IMR-90 (cell line): ENCODE data around the gene PPP1R9A. TPM values are rescaled to one million over a fixed set of nuclear protein-coding genes. Genes with fewer than 3 reads are reported as not detected.

Experiments
- ATAC-seq: fragments of 200-7000 bp; cut with Tn5 transposase; 2 replicates; pipeline ENCODE4 v1.9.1; 2020; ENCODE audit warnings: low read depth, mild to moderate bottlenecking, moderate library complexity
- BruUV-seq: library from RNA; stranded (reverse); fragments of 400-500 nt; replicated peaks from 2 replicates; lab custom pipeline; 2021; lab: Mats Ljungman, UMichigan
- CTCF ChIA-PET: fragments of 300-600 bp; formaldehyde crosslinking; extraction: SDS; loops from one replicate; lab custom pipeline; 2021; ENCODE audit warnings: antibody characterized with exemption; lab: Yijun Ruan, JAX
- POLR2A ChIA-PET: fragments of 300-600 bp; sonication (Branson Sonifier 250); formaldehyde crosslinking; loops from one replicate; lab custom pipeline; 2022; ENCODE audit warnings: antibody characterized with exemption; ENCODE audit not compliant: unreplicated experiment; lab: Charles Lee
- DNase-seq: peaks from one replicate; pipeline ENCODE4 v3.0.0; 2013
- H2AFZ ChIP-seq: replicated peaks from 2 replicates; pipeline ENCODE3; 2013; ENCODE audit warnings: low read length, mild to moderate bottlenecking; ENCODE audit not compliant: poor library complexity
- H2AK5ac ChIP-seq: 2 replicates; pipeline ENCODE4 v1.6.1; 2013; ENCODE audit warnings: low read depth, low read length, inconsistent platforms
- H2AK9ac ChIP-seq: replicated peaks from 2 replicates; pipeline ENCODE3; 2013; ENCODE audit warnings: mild to moderate bottlenecking, low read depth, low read length, moderate library complexity; ENCODE audit not compliant: poor library complexity
- H2BK120ac ChIP-seq: 2 replicates; pipeline ENCODE4 v1.6.1; 2013; ENCODE audit warnings: low read depth, low read length, inconsistent platforms
- H2BK15ac ChIP-seq: 3 replicates; pipeline ENCODE4 v1.6.1; 2013; ENCODE audit warnings: low read depth, low read length, inconsistent platforms
- H2BK20ac ChIP-seq: 2 replicates; pipeline ENCODE4 v1.6.1; 2013; ENCODE audit warnings: low read depth, mild to moderate bottlenecking, inconsistent platforms, low read length, moderate library complexity
- H2BK5ac ChIP-seq: 2 replicates; pipeline ENCODE4 v1.6.1; 2013; ENCODE audit warnings: mild to moderate bottlenecking, low read depth, low read length, inconsistent platforms; ENCODE audit not compliant: poor library complexity, severe bottlenecking
- H3K14ac ChIP-seq: replicated peaks from 2 replicates; pipeline ENCODE4 v1.6.1; 2013; ENCODE audit warnings: low read depth, low read length, inconsistent platforms
- H3K18ac ChIP-seq: 2 replicates; pipeline ENCODE4 v1.6.1; 2013; ENCODE audit warnings: low read depth, low read length, control low read depth
- H3K23ac ChIP-seq: 2 replicates; pipeline ENCODE4 v1.6.1; 2013; ENCODE audit warnings: low read depth, low read length, inconsistent platforms
- H3K27ac ChIP-seq: 2 replicates; pipeline ENCODE4 v1.5.1; 2013; ENCODE audit warnings: mild to moderate bottlenecking, control low read depth, low read length; ENCODE audit not compliant: insufficient read depth
- H3K27me3 ChIP-seq: 2 replicates; pipeline ENCODE4 v1.6.1; 2013; ENCODE audit warnings: low read length; ENCODE audit not compliant: control insufficient read depth, insufficient read depth
- H3K36me3 ChIP-seq: 2 replicates; pipeline ENCODE4 v1.6.1; 2013; ENCODE audit warnings: low read length, mixed read lengths; ENCODE audit not compliant: control insufficient read depth, insufficient read depth
- H3K4ac ChIP-seq: 2 replicates; pipeline ENCODE4 v1.6.1; 2013; ENCODE audit warnings: low read depth, low read length, inconsistent platforms
- H3K4me1 ChIP-seq: 2 replicates; pipeline ENCODE4 v1.6.1; 2013; ENCODE audit warnings: low read length, mixed read lengths; ENCODE audit not compliant: control insufficient read depth, insufficient read depth
- H3K4me2 ChIP-seq: 2 replicates; pipeline ENCODE4 v1.6.1; 2013; ENCODE audit warnings: low read depth, mild to moderate bottlenecking, control low read depth, low read length, moderate library complexity
- H3K4me3 ChIP-seq: 2 replicates; pipeline ENCODE4 v1.5.1; 2013; ENCODE audit warnings: low read depth, mild to moderate bottlenecking, control low read depth, low read length, moderate library complexity; ENCODE audit not compliant: insufficient read depth
- H3K56ac ChIP-seq: 2 replicates; pipeline ENCODE4 v1.6.1; 2013; ENCODE audit warnings: low read length, inconsistent platforms; ENCODE audit not compliant: insufficient read depth; ENCODE audit errors: extremely low read depth
- H3K79me1 ChIP-seq, 2 experiments: 2 replicates each; pipeline ENCODE4 v1.6.1; 2013; ENCODE audit warnings: low read length in 2 of 2, inconsistent platforms in 1 of 2, low read depth in 1 of 2
- H3K9ac ChIP-seq: 2 replicates; pipeline ENCODE4 v1.6.1; 2013; ENCODE audit warnings: low read depth, low read length, control low read depth
- H3K9me1 ChIP-seq: 2 replicates; pipeline ENCODE4 v1.6.1; 2013; ENCODE audit warnings: low read length, inconsistent platforms; ENCODE audit not compliant: insufficient read depth
- H3K9me3 ChIP-seq: 2 replicates; pipeline ENCODE4 v1.6.1; 2013; ENCODE audit warnings: low read length; ENCODE audit not compliant: control insufficient read depth, insufficient read depth
- H4K20me1 ChIP-seq: 2 replicates; pipeline ENCODE4 v1.6.1; 2013; ENCODE audit warnings: low read length, inconsistent platforms; ENCODE audit not compliant: insufficient read depth
- H4K5ac ChIP-seq: 2 replicates; pipeline ENCODE4 v1.6.1; 2013; ENCODE audit warnings: mild to moderate bottlenecking, low read depth, low read length, control low read depth
- H4K8ac ChIP-seq, 2 experiments: 2 replicates each; pipeline ENCODE4 v1.6.1; 2013; ENCODE audit warnings: low read depth in 2 of 2, low read length in 2 of 2, control low read depth in 1 of 2, inconsistent platforms in 1 of 2
- H4K91ac ChIP-seq: 2 replicates; pipeline ENCODE4 v1.6.1; 2013; ENCODE audit warnings: low read depth, low read length, inconsistent platforms; ENCODE audit not compliant: insufficient read depth
- BHLHE40 ChIP-seq: fragments of 150-350 bp; IDR thresholded peaks from 2 replicates; pipeline ENCODE4 v1.6.1; 2016; ENCODE audit warnings: mild to moderate bottlenecking, low read depth, low read length
- CEBPB ChIP-seq: IDR thresholded peaks from 2 replicates; pipeline ENCODE4 v1.6.1; 2012; ENCODE audit warnings: low read depth, low read length, improper control_type of control experiment
- CHD1 ChIP-seq: IDR thresholded peaks from 2 replicates; pipeline ENCODE4 v1.6.1; 2012; ENCODE audit warnings: low read depth, low read length, improper control_type of control experiment
- CTCF ChIP-seq: conservative IDR thresholded peaks from 2 replicates; pipeline ENCODE4 v1.5.1; 2012; ENCODE audit warnings: mild to moderate bottlenecking, low read depth, low read length, improper control_type of control experiment
- FOS ChIP-seq: fragments of 150-350 bp; IDR thresholded peaks from 2 replicates; pipeline ENCODE4 v1.6.1; 2016; ENCODE audit warnings: low read depth, low read length
- MAFK ChIP-seq: IDR thresholded peaks from 2 replicates; pipeline ENCODE4 v1.6.1; 2012; ENCODE audit warnings: low read depth, low read length, improper control_type of control experiment
- MAZ ChIP-seq: IDR thresholded peaks from 2 replicates; pipeline ENCODE4 v1.6.1; 2012; ENCODE audit warnings: low read depth, mild to moderate bottlenecking, low read length, improper control_type of control experiment, moderate library complexity, borderline replicate concordance
- MXI1 ChIP-seq: IDR thresholded peaks from 2 replicates; pipeline ENCODE4 v1.6.1; 2012; ENCODE audit warnings: low read depth, mild to moderate bottlenecking, low read length, moderate library complexity, borderline replicate concordance
- NFE2L2 ChIP-seq: fragments of 150-350 bp; IDR thresholded peaks from 2 replicates; pipeline ENCODE4 v1.6.1; 2016; ENCODE audit warnings: low read depth, mild to moderate bottlenecking, low read length
- RAD21 ChIP-seq: IDR thresholded peaks from 2 replicates; pipeline ENCODE4 v1.6.1; 2012; ENCODE audit warnings: low read length, improper control_type of control experiment
- RCOR1 ChIP-seq: IDR thresholded peaks from 2 replicates; pipeline ENCODE4 v1.6.1; 2012; ENCODE audit warnings: mild to moderate bottlenecking, low read length, improper control_type of control experiment; ENCODE audit not compliant: insufficient replicate concordance
- RFX5 ChIP-seq: IDR thresholded peaks from 2 replicates; pipeline ENCODE4 v1.8.0; 2012; ENCODE audit warnings: low read depth, mild to moderate bottlenecking, low read length, moderate library complexity
- SMC3 ChIP-seq: fragments of 150-350 bp; IDR thresholded peaks from 2 replicates; pipeline ENCODE4 v1.6.1; 2016; ENCODE audit warnings: low read depth, mild to moderate bottlenecking, antibody characterized with exemption, low read length, moderate library complexity
- WGBS, 2 experiments: methylation state at CpG; one replicate each; pipeline versions ENCODE4 v1.1.5 to v1.1.7; 2013; ENCODE audit warnings: missing lambda C conversion rate in 2 of 2; ENCODE audit not compliant: insufficient read length in 1 of 2; ENCODE audit errors: extremely low coverage in 2 of 2; 5-methylcytosine and 5-hydroxymethylcytosine counted together
- dilution Hi-C: fragments of 300-500 bp; cut with HindIII; formaldehyde crosslinking; loops from one replicate; pipeline ENCODE4 v1.14.3; 2018; ENCODE audit warnings: low sequenced_read_pairs; ENCODE audit not compliant: unreplicated experiment
- in situ Hi-C: fragments of 300-500 bp; cut with MboI; formaldehyde crosslinking; loops from 3 replicates; pipeline ENCODE4 v1.14.3; 2019; ENCODE audit warnings: low sequenced_read_pairs, inconsistent platforms, mixed read lengths
- intact Hi-C: fragments of 100-400 bp; cut with micrococcal nuclease; formaldehyde crosslinking; loops from 2 replicates; pipeline ENCODE4 v1.10.0; 2022
- polyA plus RNA-seq, 3 experiments: library from polyadenylated mRNA; depleted of rRNA; stranded (reverse); fragments of >200 nt; gene quantifications; 2 replicates each; pipeline ENCODE4 v1.2.3, GENCODE V29; 2012; ENCODE audit warnings: low replicate concordance in 1 of 3
- total RNA-seq: library from RNA; depleted of rRNA; stranded (reverse); fragments of >200 nt; gene quantifications from 2 replicates; pipeline ENCODE4 v1.2.3, GENCODE V29; 2012
- TF ChIP-seq, protein P1 (sequence below): fragments of 150-350 bp; IDR thresholded peaks from 2 replicates; pipeline ENCODE4 v1.6.1; 2017; ENCODE audit warnings: mild to moderate bottlenecking, antibody characterized with exemption, low read length, low read depth

Gene PPP1R9A
- total and polyA plus RNA-seq, 2 of the 4 experiments (the other 2 are of a cell fraction): not detected

DNA sequence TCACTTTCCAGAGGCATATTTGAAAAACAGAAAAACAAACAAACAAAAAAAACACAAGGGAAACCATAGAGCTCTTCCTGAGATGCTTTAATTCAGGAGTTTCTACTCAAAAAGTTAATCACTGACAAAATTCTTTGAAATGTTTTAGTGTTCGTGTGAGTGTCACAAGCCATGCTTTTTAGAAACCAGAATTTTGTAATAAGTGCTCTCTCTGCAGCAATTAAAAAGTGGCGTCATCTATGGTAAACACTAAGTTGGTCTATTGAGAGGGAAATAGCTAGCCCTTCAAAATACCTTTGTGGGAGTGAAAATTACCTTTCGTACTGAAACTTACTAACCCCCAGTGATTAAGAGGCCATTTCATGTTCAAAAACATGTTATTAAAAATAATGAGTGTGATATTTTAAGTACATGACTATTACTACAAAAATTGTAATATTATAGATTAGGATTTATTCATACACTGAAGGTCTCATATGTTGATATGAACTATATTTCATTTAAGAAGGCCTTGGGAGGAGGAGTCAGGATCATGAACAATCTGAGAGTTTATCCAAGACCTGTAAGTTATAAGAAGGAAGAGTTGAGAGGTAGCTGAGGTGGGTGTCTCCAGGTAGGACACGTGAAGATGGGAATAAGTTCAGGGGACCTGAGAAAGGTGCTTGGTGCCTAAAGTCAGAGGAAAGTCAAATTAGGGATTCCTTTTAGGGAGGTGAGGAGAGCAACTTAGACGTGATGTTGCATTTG lies 94.6 kb downstream of the PPP1R9A start:
- H2AFZ ChIP-seq: no peak overlapping the region
- no peak overlapping the region for H3K9ac ChIP-seq
- H4K5ac ChIP-seq: no peak overlapping the region
- intact Hi-C loops (no loop called here), dilution Hi-C loops (no loop called here), in situ Hi-C loops (no loop called here)
- no peak overlapping the region for H3K4me2 ChIP-seq
- H3K4me1 ChIP-seq: no peaks in the 10 kb centered on the region
- TF ChIP-seq MAZ: no peak
- TF ChIP-seq RCOR1: no peak
- no peak for TF ChIP-seq RFX5
- no peak for TF ChIP-seq CHD1
- TF ChIP-seq RAD21: no peak
- TF ChIP-seq BHLHE40: no peak
- no peak for TF ChIP-seq CTCF
- TF ChIP-seq, protein P1, sequence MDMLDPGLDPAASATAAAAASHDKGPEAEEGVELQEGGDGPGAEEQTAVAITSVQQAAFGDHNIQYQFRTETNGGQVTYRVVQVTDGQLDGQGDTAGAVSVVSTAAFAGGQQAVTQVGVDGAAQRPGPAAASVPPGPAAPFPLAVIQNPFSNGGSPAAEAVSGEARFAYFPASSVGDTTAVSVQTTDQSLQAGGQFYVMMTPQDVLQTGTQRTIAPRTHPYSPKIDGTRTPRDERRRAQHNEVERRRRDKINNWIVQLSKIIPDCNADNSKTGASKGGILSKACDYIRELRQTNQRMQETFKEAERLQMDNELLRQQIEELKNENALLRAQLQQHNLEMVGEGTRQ: no peak
- no peak for TF ChIP-seq NFE2L2
- no peak for TF ChIP-seq CEBPB
- TF ChIP-seq FOS: no peak
- TF ChIP-seq MXI1: no peak
- no peak for TF ChIP-seq MAFK
- no peak for TF ChIP-seq SMC3
- no peaks in the 10 kb centered on the region for H3K36me3 ChIP-seq
- no peak overlapping the region for H2AK5ac ChIP-seq
- H3K9me3 ChIP-seq: no peaks in the 10 kb centered on the region
- no peak overlapping the region for H3K4me3 ChIP-seq
- no peak overlapping the region for H2BK15ac ChIP-seq
- H3K27ac ChIP-seq: no peak overlapping the region
- no peaks in the 10 kb centered on the region for H3K9me1 ChIP-seq
- ChIA-PET POLR2A (no interaction called here), CTCF (no interaction called here)
- H4K8ac ChIP-seq: no peak overlapping the region
- no TSS peak for BruUV-seq
- H2BK120ac ChIP-seq: no peak overlapping the region
- H4K91ac ChIP-seq: no peak overlapping the region
- H2AK9ac ChIP-seq: no peak overlapping the region
- no peak for ATAC-seq
- H3K56ac ChIP-seq: no peak overlapping the region
- H3K79me1 ChIP-seq: no peaks in the 10 kb centered on the region
- WGBS, 2 experiments: no CpG with 5 or more reads among the region's 5 CpGs
- H2BK20ac ChIP-seq: no peak overlapping the region
- H3K27me3 ChIP-seq: no peaks in the 10 kb centered on the region
- no peaks in the 10 kb centered on the region for H4K20me1 ChIP-seq
- no peak overlapping the region for H3K23ac ChIP-seq
- H3K4ac ChIP-seq: no peak overlapping the region
- no peak overlapping the region for H3K18ac ChIP-seq
- no peak overlapping the region for H2BK5ac ChIP-seq
- no peak overlapping the region for H3K14ac ChIP-seq
- no peak for DNase-seq
